NCI-H1105 (cell line): ENCODE data around the gene TMEM114.
"Not testable (repeated sequence)": the region's sequence is repeated elsewhere in the genome, so short reads cannot be mapped to it uniquely, and the experiment has no call there.

Experiments
- DNase-seq: peaks from one replicate; lab custom pipeline; 2025; lab: John Stamatoyannopoulos, UW

TMEM114 gene

GRCh38 chr16:8572919-8573724 is 17.2 kb downstream of the TMEM114 start:
- no peak for DNase-seq

- no peak for DNase-seq
Measured at GRCh38 chr16:8572063-8572918, 18.0 kb downstream of the TMEM114 start.

GRCh38 chr16:8571061-8571596 is 19.2 kb downstream of the TMEM114 start:
- no peak for DNase-seq

- not testable (repeated sequence) for DNase-seq
Measured at GRCh38 chr16:8570393-8570792, 19.9 kb downstream of the TMEM114 start.

- no peak for DNase-seq
Measured at GRCh38 chr16:8569650-8570346, 20.5 kb downstream of the TMEM114 start.

- no peak for DNase-seq
Measured at GRCh38 chr16:8568231-8568617, 22.1 kb downstream of the TMEM114 start.

GRCh38 chr16:8567355-8568230 is 22.7 kb downstream of the TMEM114 start:
- peak; percentile 28 for DNase-seq

GRCh38 chr16:8565498-8565897 is 24.8 kb downstream of the TMEM114 start:
- DNase-seq = no peak

- DNase-seq = no peak
Measured at GRCh38 chr16:8564934-8565345, 25.4 kb downstream of the TMEM114 start.

GRCh38 chr16:8563944-8564540 is 26.3 kb downstream of the TMEM114 start:
- not testable (repeated sequence) for DNase-seq

GRCh38 chr16:8561496-8561895 is 28.8 kb downstream of the TMEM114 start:
- no peak for DNase-seq

- no peak for DNase-seq
Measured at GRCh38 chr16:8555400-8555799, 34.9 kb downstream of the TMEM114 start.

GRCh38 chr16:8554881-8555280 is 35.4 kb downstream of the TMEM114 start:
- no peak for DNase-seq

- no peak for DNase-seq
Measured at GRCh38 chr16:8554022-8554421, 36.3 kb downstream of the TMEM114 start.

GRCh38 chr16:8552487-8553221 is 37.7 kb downstream of the TMEM114 start:
- DNase-seq = no peak

GRCh38 chr16:8551388-8552332 is 38.7 kb downstream of the TMEM114 start:
- no peak for DNase-seq

GRCh38 chr16:8550728-8551387 is 39.5 kb downstream of the TMEM114 start:
- no peak for DNase-seq

- no peak for DNase-seq
Measured at GRCh38 chr16:8549843-8550412, 40.4 kb downstream of the TMEM114 start.
